PC-9 (cell line): ENCODE measurements around the gene CACNA1H. TPM values are rescaled to one million over a fixed set of nuclear protein-coding genes. Genes with fewer than 3 reads are reported as not detected.

Experiments
- BruUV-seq: library from RNA; stranded (reverse); fragments of 400-500 nt; replicated peaks from 2 replicates; lab custom pipeline; 2021; lab: Mats Ljungman, UMichigan
- CTCF ChIA-PET: fragments of 300-600 bp; sonication (Branson Sonifier 250); formaldehyde crosslinking; loops from one replicate; lab custom pipeline; 2022; ENCODE audit warnings: antibody characterized with exemption; lab: Charles Lee
- POLR2A ChIA-PET: fragments of 300-600 bp; sonication (Branson Sonifier 250); formaldehyde crosslinking; loops from one replicate; lab custom pipeline; 2022; ENCODE audit warnings: antibody characterized with exemption; ENCODE audit not compliant: unreplicated experiment; lab: Charles Lee
- DNase-seq, 2 experiments: peaks; one replicate each; pipeline versions ENCODE4 v3.0.0 to v3.0.0-alpha.2; 2015 to 2022; ENCODE audit warnings: mixed read lengths in 1 of 2
- H2AFZ ChIP-seq: fragments of 200-600 bp; sonication (generic); 2 replicates; pipeline ENCODE4 v1.8.1; 2017; ENCODE audit warnings: antibody characterized with exemption
- H3F3A ChIP-seq: fragments of 200-600 bp; sonication (generic); 2 replicates; pipeline ENCODE4 v1.8.1; 2017; ENCODE audit warnings: antibody characterized with exemption, mild to moderate bottlenecking, low read depth; ENCODE audit not compliant: insufficient read depth
- H3K27ac ChIP-seq: fragments of 200-600 bp; sonication (generic); 2 replicates; pipeline ENCODE4 v1.6.1; 2016; ENCODE audit warnings: mixed run types
- H3K27me3 ChIP-seq: fragments of 200-600 bp; sonication (generic); 2 replicates; pipeline ENCODE4 v1.6.1; 2016; ENCODE audit warnings: low read depth, mixed run types; ENCODE audit not compliant: insufficient read depth
- H3K36me3 ChIP-seq: fragments of 200-600 bp; sonication (generic); 2 replicates; pipeline ENCODE4 v1.6.1; 2016; ENCODE audit warnings: low read depth, mixed run types
- H3K4me1 ChIP-seq: fragments of 200-600 bp; sonication (generic); replicated peaks from 2 replicates; pipeline ENCODE4 v1.6.1; 2016; ENCODE audit warnings: mixed run types; ENCODE audit not compliant: insufficient read depth
- H3K4me2 ChIP-seq: fragments of 200-600 bp; sonication (generic); 2 replicates; pipeline ENCODE4 v1.6.1; 2017; ENCODE audit warnings: mixed run types
- H3K4me3 ChIP-seq: fragments of 200-600 bp; sonication (generic); 2 replicates; pipeline ENCODE4 v1.6.1; 2016; ENCODE audit warnings: mixed run types
- H3K79me2 ChIP-seq: fragments of 200-600 bp; sonication (generic); 2 replicates; pipeline ENCODE4 v1.6.1; 2017; ENCODE audit warnings: low read depth, mixed run types
- H3K9me2 ChIP-seq: fragments of 200-600 bp; sonication (generic); 2 replicates; pipeline ENCODE4 v1.8.1; 2017; ENCODE audit warnings: mild to moderate bottlenecking; ENCODE audit not compliant: insufficient read depth
- H3K9me3 ChIP-seq: fragments of 200-600 bp; sonication (generic); 2 replicates; pipeline ENCODE4 v1.8.1; 2016; ENCODE audit warnings: low read depth; ENCODE audit not compliant: insufficient read depth
- H4K20me1 ChIP-seq: fragments of 200-600 bp; sonication (generic); 2 replicates; pipeline ENCODE4 v1.8.1; 2017; ENCODE audit not compliant: insufficient read depth
- CTCF ChIP-seq: fragments of 200-600 bp; sonication (generic); conservative IDR thresholded peaks from 2 replicates; pipeline ENCODE4 v1.6.1; 2017; ENCODE audit warnings: mixed run types, antibody characterized with exemption, mild to moderate bottlenecking, moderate library complexity
- EZH2 ChIP-seq: fragments of 200-600 bp; sonication (generic); IDR thresholded peaks from 2 replicates; pipeline ENCODE4 v1.8.0; 2017; ENCODE audit warnings: antibody characterized with exemption, low read depth
- intact Hi-C: fragments of 100-400 bp; cut with micrococcal nuclease; formaldehyde crosslinking; loops from one replicate; pipeline ENCODE4 v1.10.0; 2022; ENCODE audit not compliant: unreplicated experiment
- total RNA-seq: library from RNA; stranded (reverse); gene quantifications from 2 replicates; pipeline ENCODE4 v1.2.3, GENCODE V29; 2021

The CACNA1H gene
- total RNA-seq, 1 experiment from 2014 or later: not detected

GRCh38 chr16:1200014-1200627, 47.2 kb downstream of the CACNA1H start:
- CTCF ChIA-PET: no interaction called here
- Histone ChIP-seq H3K9me3 (no peaks in the 10 kb centered on the region), H4K20me1 (peaks cover 3% of the 10 kb centered on the region; the same call in 1 of the 2 replicates)

GRCh38 chr16:1201444-1201843, 48.5 kb downstream of the CACNA1H start:
- TF ChIP-seq EZH2 (no peak), CTCF (no peak)
- DNase-seq: no peak
- no peaks in the 10 kb centered on the region for H3K79me2 ChIP-seq
- no peak overlapping the region for H2AFZ ChIP-seq
- no peaks in the 10 kb centered on the region for H3K9me2 ChIP-seq
- H3K4me2 ChIP-seq: no peak overlapping the region
- no peak overlapping the region for H3K27ac ChIP-seq
- H3K9me3 ChIP-seq: no peaks in the 10 kb centered on the region
- no peaks in the 10 kb centered on the region for H3F3A ChIP-seq
- H3K4me3 ChIP-seq: no peak overlapping the region
- POLR2A ChIA-PET: no interaction called here
- intact Hi-C loops: no loop called here
- CTCF ChIA-PET: no interaction called here
- H3K27me3 ChIP-seq: peaks cover 53% of the 10 kb centered on the region
- BruUV-seq: no TSS peak
- peaks cover 3% of the 10 kb centered on the region; the same call in 1 of the 2 replicates for H4K20me1 ChIP-seq
- H3K36me3 ChIP-seq: no peaks in the 10 kb centered on the region
- H3K4me1 ChIP-seq: no peaks in the 10 kb centered on the region

More at GRCh38 chr16:1200014-1200627, 47.2 kb downstream of the CACNA1H start:
- POLR2A ChIA-PET: no interaction called here
- Histone ChIP-seq H3F3A (no peaks in the 10 kb centered on the region), H3K27me3 (peaks cover 39% of the 10 kb centered on the region), H3K36me3 (no peaks in the 10 kb centered on the region), H3K4me3 (no peak overlapping the region), H3K9me2 (no peaks in the 10 kb centered on the region), H2AFZ (no peak overlapping the region), H3K79me2 (no peaks in the 10 kb centered on the region), H3K4me1 (no peaks in the 10 kb centered on the region), H3K4me2 (no peak overlapping the region), H3K27ac (no peak overlapping the region)
- intact Hi-C loops: no loop called here
- no TSS peak for BruUV-seq
- DNase-seq: no peak
- TF ChIP-seq CTCF (no peak), EZH2 (no peak)

GRCh38 chr16:1202274-1202673, 49.4 kb downstream of the CACNA1H start:
- no peak for TF ChIP-seq EZH2
- no peak overlapping the region for H3K4me2 ChIP-seq
- no peaks in the 10 kb centered on the region; the same call in 1 of the 2 replicates for H4K20me1 ChIP-seq
- H3K36me3 ChIP-seq: no peaks in the 10 kb centered on the region
- no peaks in the 10 kb centered on the region for H3F3A ChIP-seq
- no peaks in the 10 kb centered on the region for H3K9me3 ChIP-seq
- no peak overlapping the region for H3K4me3 ChIP-seq
- no peaks in the 10 kb centered on the region for H3K79me2 ChIP-seq
- no peak overlapping the region for H2AFZ ChIP-seq
- no peaks in the 10 kb centered on the region for H3K9me2 ChIP-seq
- CTCF ChIA-PET: no interaction called here
- H3K27me3 ChIP-seq: peaks cover 59% of the 10 kb centered on the region
- POLR2A ChIA-PET: no interaction called here
- no TSS peak for BruUV-seq
- intact Hi-C loops: no loop called here
- DNase-seq: no peak
- H3K27ac ChIP-seq: no peak overlapping the region
- H3K4me1 ChIP-seq: no peaks in the 10 kb centered on the region
